GM23338 (cell line): ENCODE results near the gene A3GALT2.

Experiments used
- EZH2 ChIP-seq: fragments of 200-600 bp; sonication (generic); IDR thresholded peaks from one replicate; pipeline ENCODE4 v1.8.0; 2017; ENCODE audit warnings: antibody characterized with exemption, mild to moderate bottlenecking, low read depth; ENCODE audit not compliant: unreplicated experiment
- TF ChIP-seq, protein P1 (sequence below), 2 experiments: fragments of 200-600 bp in 1 of 2; sonication (generic) in 1 of 2; conservative IDR thresholded peaks; 2 replicates each; pipeline versions ENCODE4 v1.5.1 to v1.6.1; 2016 to 2017; ENCODE audit warnings: antibody characterized with exemption in 2 of 2, low read depth in 2 of 2, mild to moderate bottlenecking in 2 of 2, moderate library complexity in 1 of 2

DNA sequence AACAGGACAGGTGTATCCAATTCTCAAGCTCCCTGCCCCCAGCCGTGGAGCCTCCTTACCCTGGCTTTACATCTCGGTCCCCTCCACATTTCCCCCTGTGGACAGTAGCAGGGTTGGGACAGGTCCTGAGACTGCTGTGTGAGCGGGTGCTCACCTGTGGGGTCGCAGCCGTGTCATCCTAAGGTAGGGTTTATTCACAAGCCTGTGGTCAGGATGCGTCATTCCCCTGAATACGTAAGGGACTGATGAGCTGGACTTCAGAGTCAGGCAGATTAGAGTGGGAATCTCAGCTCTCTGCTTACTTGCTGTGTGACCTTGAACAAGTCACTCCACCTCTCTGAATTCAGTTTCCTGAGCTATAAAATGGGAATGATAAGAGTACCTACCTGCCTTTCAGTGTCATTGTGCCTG, 46.9 kb downstream of the A3GALT2 start:
- TF ChIP-seq, protein P1, sequence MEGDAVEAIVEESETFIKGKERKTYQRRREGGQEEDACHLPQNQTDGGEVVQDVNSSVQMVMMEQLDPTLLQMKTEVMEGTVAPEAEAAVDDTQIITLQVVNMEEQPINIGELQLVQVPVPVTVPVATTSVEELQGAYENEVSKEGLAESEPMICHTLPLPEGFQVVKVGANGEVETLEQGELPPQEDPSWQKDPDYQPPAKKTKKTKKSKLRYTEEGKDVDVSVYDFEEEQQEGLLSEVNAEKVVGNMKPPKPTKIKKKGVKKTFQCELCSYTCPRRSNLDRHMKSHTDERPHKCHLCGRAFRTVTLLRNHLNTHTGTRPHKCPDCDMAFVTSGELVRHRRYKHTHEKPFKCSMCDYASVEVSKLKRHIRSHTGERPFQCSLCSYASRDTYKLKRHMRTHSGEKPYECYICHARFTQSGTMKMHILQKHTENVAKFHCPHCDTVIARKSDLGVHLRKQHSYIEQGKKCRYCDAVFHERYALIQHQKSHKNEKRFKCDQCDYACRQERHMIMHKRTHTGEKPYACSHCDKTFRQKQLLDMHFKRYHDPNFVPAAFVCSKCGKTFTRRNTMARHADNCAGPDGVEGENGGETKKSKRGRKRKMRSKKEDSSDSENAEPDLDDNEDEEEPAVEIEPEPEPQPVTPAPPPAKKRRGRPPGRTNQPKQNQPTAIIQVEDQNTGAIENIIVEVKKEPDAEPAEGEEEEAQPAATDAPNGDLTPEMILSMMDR (conservative IDR thresholded peaks at IDR 0.05; ENCODE audit: low read depth in 2 of 2), result no peak
- TF ChIP-seq EZH2, result no peak
